Measurements from ENCODE around the gene RASSF10.

Gene RASSF10

DNA sequence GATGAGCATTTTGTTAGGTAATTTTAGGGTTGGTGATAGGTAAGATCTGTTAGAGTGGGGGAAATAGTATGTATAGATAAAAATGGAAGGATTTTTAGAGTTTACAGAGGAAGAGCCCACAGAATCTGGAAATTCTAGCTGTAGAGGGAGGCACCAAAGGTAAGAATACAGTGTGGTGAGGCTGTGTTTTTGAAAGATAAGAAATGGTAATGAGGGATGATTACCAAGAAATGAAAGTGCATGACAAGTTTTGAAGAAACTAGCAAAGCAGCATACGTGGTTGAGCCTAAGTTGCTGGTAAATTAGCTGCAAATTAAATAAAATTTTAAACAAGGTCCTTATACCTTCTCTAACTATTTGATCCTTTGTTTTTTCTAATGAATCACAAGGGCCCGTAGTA lies 14.6 kb upstream of the RASSF10 start:
- no peak for DNase-seq (ENCODE audit: low spot score)

- DNase-seq (ENCODE audit: low spot score), result no peak
These were observed 13.9 kb upstream of the RASSF10 start for GRCh38 chr11:12995188-12995587.

GRCh38 chr11:12995823-12996222 lies 13.3 kb upstream of the RASSF10 start:
- no peak for DNase-seq (ENCODE audit: low spot score)

- DNase-seq (ENCODE audit: low spot score), result no peak
These were observed 11.9 kb upstream of the RASSF10 start for GRCh38 chr11:12997168-12997567.

DNA sequence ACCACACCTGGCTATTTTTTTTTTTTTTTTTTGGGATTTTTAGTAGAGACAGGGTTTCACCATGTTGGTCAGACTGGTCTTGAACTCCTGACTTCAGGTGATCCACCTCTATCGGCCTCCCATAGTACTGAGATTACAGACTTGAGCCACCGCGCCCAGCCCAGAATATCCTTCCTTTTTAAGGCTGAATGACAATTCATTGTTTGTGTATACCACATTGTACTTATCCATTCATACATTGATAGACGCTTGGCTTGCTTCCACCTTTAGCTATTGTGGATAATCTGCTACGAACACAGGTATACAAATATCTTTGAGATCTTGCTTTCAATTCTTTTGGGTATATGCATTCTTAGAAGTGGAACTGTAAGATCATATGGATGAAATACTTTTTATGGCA lies 10.8 kb upstream of the RASSF10 start:
- no peak for DNase-seq (ENCODE audit: low spot score)

GRCh38 chr11:12999597-12999996 lies 9.5 kb upstream of the RASSF10 start:
- DNase-seq (ENCODE audit: low spot score), result no peak

DNA sequence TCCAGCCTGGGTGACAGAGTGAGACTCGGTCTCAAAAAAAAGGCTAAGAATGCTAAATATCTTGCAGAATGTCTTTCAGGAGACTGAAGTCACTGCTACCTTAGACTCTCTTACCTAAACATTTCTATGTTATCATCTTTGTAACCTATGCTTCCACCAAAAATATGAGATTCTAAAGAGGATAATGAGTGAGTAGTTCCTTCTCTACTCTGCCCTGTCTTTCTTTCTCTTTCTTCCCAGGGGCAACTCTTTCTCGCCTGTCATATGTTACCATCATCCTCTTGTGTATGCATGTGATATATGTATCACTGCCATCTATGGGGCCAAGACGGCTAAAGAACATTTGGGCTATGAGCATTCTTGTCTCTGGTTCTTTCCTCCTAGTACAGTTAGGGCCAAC lies 9.0 kb upstream of the RASSF10 start:
- no peak for DNase-seq (ENCODE audit: low spot score)

DNA sequence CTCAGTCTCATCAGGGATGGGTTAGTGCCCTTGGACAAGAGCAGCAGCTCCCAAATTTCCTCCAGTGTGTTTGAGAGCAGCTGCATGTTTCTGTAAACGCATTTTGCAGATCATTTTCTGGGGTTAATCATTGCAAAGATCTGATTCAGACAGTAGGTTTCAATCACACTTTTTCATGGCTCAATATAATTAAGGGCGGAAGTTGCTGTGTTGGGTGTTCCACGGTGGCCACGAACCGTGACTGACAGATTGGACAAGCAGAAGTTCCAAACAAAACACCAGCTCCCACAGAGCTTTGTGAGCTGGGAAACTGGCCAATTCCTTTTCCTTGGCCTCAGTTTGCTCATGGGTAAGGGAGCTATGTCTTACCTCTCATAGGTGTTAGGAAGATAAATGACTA lies 8.4 kb upstream of the RASSF10 start:
- no peak for DNase-seq (ENCODE audit: low spot score)

DNA sequence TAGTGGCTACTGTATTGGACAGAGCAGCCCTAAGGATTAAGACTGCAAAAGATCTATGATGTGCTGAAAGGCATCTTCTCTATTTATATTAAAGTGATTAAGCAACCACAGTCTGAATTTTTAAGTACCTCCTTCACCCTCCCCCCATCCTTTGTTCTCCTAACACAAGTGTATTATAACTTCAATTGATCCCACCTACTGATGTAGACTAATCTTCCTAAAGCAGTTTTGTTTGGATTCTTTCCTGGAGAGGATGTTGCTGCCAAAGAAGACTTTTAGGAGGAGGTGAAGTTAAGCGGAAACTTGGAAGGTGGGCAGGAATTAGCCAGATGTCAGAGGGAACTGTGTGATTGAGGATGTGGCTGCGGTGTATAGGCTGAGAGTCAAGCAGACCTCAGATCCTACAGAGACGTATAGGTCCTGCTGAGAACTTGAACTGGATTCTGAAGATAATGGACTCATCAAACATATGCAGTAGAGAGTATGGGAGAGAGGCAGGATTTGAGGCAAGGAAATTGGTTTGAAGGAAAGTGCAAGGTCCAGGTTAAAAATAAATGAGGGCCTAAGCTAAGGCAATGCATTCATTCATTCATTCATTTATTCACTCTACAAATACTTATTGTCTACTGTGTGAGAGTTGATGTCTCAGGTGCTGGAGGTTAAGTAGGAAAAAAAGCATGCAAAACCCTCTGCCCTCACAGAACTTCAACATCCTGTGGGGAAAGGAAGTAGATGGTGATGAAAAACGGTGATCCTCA lies 5.2 kb upstream of the RASSF10 start:
- no peak for DNase-seq (ENCODE audit: low spot score)

GRCh38 chr11:13007182-13008060 lies 1.7 kb upstream of the RASSF10 start:
- DNase-seq (ENCODE audit: low spot score), result no peak

GRCh38 chr11:13008061-13008435 lies 1.1 kb upstream of the RASSF10 start:
- no peak for DNase-seq (ENCODE audit: low spot score)

GRCh38 chr11:13009476-13009920 lies 382 bp downstream of the RASSF10 start:
- no peak for DNase-seq (ENCODE audit: low spot score)

DNA sequence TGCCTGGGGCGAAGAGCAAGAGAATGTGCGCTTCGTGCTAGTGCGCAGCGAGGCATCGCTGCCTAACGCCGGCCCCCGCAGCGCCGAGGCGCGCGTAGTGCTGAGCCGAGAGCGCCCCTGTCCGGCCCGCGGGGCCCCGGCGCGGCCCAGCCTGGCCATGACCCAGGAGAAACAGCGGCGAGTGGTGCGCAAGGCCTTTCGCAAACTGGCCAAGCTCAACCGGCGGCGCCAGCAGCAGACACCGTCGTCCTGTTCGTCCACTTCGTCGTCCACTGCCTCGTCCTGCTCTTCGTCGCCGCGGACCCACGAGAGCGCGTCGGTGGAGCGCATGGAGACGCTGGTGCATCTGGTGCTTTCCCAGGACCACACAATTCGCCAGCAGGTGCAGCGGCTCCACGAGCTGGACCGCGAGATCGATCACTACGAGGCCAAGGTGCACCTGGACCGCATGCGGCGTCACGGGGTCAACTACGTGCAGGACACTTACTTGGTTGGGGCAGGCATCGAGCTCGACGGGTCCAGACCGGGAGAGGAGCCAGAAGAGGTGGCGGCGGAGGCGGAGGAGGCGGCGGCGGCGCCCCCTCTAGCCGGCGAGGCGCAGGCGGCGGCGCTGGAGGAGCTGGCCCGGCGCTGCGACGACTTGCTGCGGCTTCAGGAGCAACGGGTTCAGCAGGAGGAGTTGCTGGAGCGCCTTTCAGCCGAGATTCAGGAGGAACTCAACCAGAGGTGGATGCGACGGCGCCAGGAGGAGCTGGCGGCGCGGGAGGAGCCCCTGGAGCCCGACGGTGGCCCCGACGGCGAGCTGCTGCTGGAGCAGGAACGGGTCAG lies 1.0 kb downstream of the RASSF10 start:
- no peak for DNase-seq (ENCODE audit: low spot score)

- no peak for DNase-seq (ENCODE audit: low spot score)
These were observed 1.8 kb downstream of the RASSF10 start for GRCh38 chr11:13010749-13011465.

- DNase-seq (ENCODE audit: low spot score), result no peak
These were observed 2.4 kb downstream of the RASSF10 start for GRCh38 chr11:13011466-13012055.

- no peak for DNase-seq (ENCODE audit: low spot score)
These were observed 3.0 kb downstream of the RASSF10 start for GRCh38 chr11:13012056-13012661.

DNA sequence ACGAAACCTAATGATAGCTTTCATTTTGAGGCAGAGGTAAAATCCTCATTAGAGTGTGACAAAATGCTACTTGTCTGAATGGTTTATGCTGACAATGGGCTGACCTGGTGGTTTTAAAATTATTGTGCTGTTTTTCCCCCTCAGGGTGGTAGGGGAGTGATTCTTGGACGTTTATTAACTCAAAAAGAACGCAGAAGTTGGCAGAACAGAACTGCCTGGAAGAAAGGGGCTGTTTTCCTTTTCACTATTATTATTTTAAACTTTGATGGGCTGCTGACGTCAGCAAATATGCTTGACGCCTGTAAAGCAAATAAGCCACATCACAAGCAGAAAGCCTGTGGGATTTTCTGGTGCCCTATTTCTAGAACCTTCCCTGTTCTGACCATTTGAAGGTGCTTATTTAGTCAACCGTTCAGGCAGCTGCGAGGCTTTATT lies 4.0 kb downstream of the RASSF10 start:
- DNase-seq (ENCODE audit: low spot score), result no peak

- DNase-seq (ENCODE audit: low spot score), result no peak
These were observed 6.6 kb downstream of the RASSF10 start for GRCh38 chr11:13015753-13016152.

GRCh38 chr11:13016415-13016814 lies 7.3 kb downstream of the RASSF10 start:
- DNase-seq (ENCODE audit: low spot score), result no peak

GRCh38 chr11:13019313-13019712 lies 10.2 kb downstream of the RASSF10 start:
- DNase-seq (ENCODE audit: low spot score), result no peak

DNA sequence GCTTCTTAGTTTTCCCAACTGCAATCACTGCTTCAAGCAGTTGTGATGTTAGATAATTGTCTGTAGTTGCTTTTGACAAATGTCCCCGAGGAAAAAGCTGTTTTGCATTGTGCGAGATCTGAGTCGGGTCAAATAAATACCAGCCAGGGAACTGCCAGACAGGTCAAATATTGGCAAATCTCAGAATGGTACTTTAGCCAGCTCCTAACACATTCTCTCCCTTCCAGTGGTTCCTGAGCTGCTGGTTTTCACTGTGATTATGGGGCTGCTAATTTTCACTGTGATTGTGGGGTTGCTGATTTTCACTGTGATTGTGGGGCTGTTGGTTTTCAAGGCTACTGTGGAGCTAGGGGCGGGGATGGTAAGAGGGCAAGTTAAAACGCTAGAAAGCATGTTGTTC lies 14.3 kb downstream of the RASSF10 start:
- no peak for DNase-seq (ENCODE audit: low spot score)
